ENCODE results near the gene COBLL1.

Gene COBLL1

GRCh38 chr2:164655336-164655735 lies 186.3 kb downstream of the COBLL1 start:
- Histone ChIP-seq H3K9me3 (ENCODE audit: control insufficient read depth, insufficient read depth, low read depth, low read length) (no peaks in the 10 kb centered on the region), H3K36me3 (ENCODE audit: control insufficient read depth in 2 of 2, insufficient read depth in 1 of 2, low read length in 2 of 2) (no peaks in the 10 kb centered on the region), H3K4me3 (ENCODE audit: low read depth, low read length) (no peak overlapping the region), H3K27ac (ENCODE audit: extremely low read depth, low read depth, low read length) (no peak overlapping the region), H3K4me1 (ENCODE audit: control insufficient read depth, insufficient read depth, low read length) (no peaks in the 10 kb centered on the region)
- ChIA-PET POLR2A (no interaction called here), CTCF (interaction anchor here (0.5 kb wide), 1 partner anchor 68 kb away, joined by 3 read pairs; no protein-coding TSS in a partner anchor)
- TF ChIP-seq ZBTB26 (tag by site-specific recombination; optimal IDR thresholded peaks at IDR 0.05) (no peak), ZNF302 (tag by site-specific recombination; IDR thresholded peaks at IDR 0.05; ENCODE audit: low read depth) (no peak), ZNF121 (tag by site-specific recombination; IDR thresholded peaks at IDR 0.05) (no peak), SCRT1 (tag by site-specific recombination; IDR thresholded peaks at IDR 0.05; ENCODE audit: borderline replicate concordance) (no peak), ZNF514 (tag by site-specific recombination; IDR thresholded peaks at IDR 0.05) (no peak), REST (tag by site-specific recombination; IDR thresholded peaks at IDR 0.05) (no peak)

GRCh38 chr2:164651361-164651760 lies 190.3 kb downstream of the COBLL1 start:
- Histone ChIP-seq H3K4me3 (ENCODE audit: low read depth, low read length) (no peak overlapping the region), H3K4me1 (ENCODE audit: control insufficient read depth, insufficient read depth, low read length) (no peaks in the 10 kb centered on the region), H3K27ac (ENCODE audit: extremely low read depth, low read depth, low read length) (no peak overlapping the region), H3K36me3 (ENCODE audit: control insufficient read depth in 2 of 2, insufficient read depth in 1 of 2, low read length in 2 of 2) (no peaks in the 10 kb centered on the region), H3K9me3 (ENCODE audit: control insufficient read depth, insufficient read depth, low read depth, low read length) (no peaks in the 10 kb centered on the region)
- TF ChIP-seq HIC1 (tag by site-specific recombination; IDR thresholded peaks at IDR 0.05) (no peak), KLF7 (tag by site-specific recombination; IDR thresholded peaks at IDR 0.05; ENCODE audit: borderline replicate concordance) (no peak), FEZF1 (tag by site-specific recombination; IDR thresholded peaks at IDR 0.05) (no peak), ZSCAN18 (tag by site-specific recombination; IDR thresholded peaks at IDR 0.05) (no peak), ZNF157 (tag by site-specific recombination; IDR thresholded peaks at IDR 0.05) (no peak), ZNF202 (tag by site-specific recombination; IDR thresholded peaks at IDR 0.05; ENCODE audit: borderline replicate concordance) (no peak), YY1 (tag by site-specific recombination; IDR thresholded peaks at IDR 0.05) (no peak), ZNF792 (tag by site-specific recombination; IDR thresholded peaks at IDR 0.05) (no peak)
- ChIA-PET CTCF (no interaction called here), POLR2A (no interaction called here)

Data from HEK293 (cell line).